Smooth muscle cell (in vitro differentiated cells): Measurements from ENCODE around the gene MRPS26. TPM values are rescaled to one million over a fixed set of nuclear protein-coding genes. Genes with fewer than 3 reads are reported as not detected.

Experiments used
- DNase-seq: peaks from one replicate; lab custom pipeline; 2025; ENCODE audit not compliant: unreplicated experiment; lab: John Stamatoyannopoulos, UW
- H2AFZ ChIP-seq: fragments of 200-600 bp; sonication (generic); 2 replicates; pipeline ENCODE4 v1.6.0; 2016; ENCODE audit warnings: antibody characterized with exemption, low read depth, mild to moderate bottlenecking
- H3F3A ChIP-seq: fragments of 200-600 bp; sonication (generic); 2 replicates; pipeline ENCODE4 v1.6.0; 2017; ENCODE audit warnings: antibody characterized with exemption, low read depth
- H3K27ac ChIP-seq: fragments of 200-600 bp; sonication (generic); 2 replicates; pipeline ENCODE4 v1.5.1; 2016; ENCODE audit warnings: low read depth, mild to moderate bottlenecking
- H3K27me3 ChIP-seq: fragments of 200-600 bp; sonication (generic); 2 replicates; pipeline ENCODE4 v1.6.1; 2016; ENCODE audit warnings: low read depth, mild to moderate bottlenecking
- H3K36me3 ChIP-seq: fragments of 200-600 bp; sonication (generic); 2 replicates; pipeline ENCODE4 v1.5.1; 2016; ENCODE audit warnings: low read depth
- H3K4me1 ChIP-seq: fragments of 200-600 bp; sonication (generic); 2 replicates; pipeline ENCODE4 v1.5.1; 2016; ENCODE audit warnings: low read depth
- H3K4me2 ChIP-seq: fragments of 200-600 bp; sonication (generic); 2 replicates; pipeline ENCODE4 v1.6.0; 2016; ENCODE audit warnings: mild to moderate bottlenecking
- H3K4me3 ChIP-seq: fragments of 200-600 bp; sonication (generic); 2 replicates; pipeline ENCODE4 v1.5.1; 2016; ENCODE audit warnings: mild to moderate bottlenecking
- H3K79me2 ChIP-seq: fragments of 200-600 bp; sonication (generic); 2 replicates; pipeline ENCODE4 v1.6.0; 2016; ENCODE audit warnings: low read depth, mild to moderate bottlenecking
- H3K9ac ChIP-seq: fragments of 200-600 bp; sonication (generic); 2 replicates; pipeline ENCODE4 v1.6.0; 2016; ENCODE audit warnings: low read depth
- H3K9me3 ChIP-seq: fragments of 200-600 bp; sonication (generic); replicated peaks from 2 replicates; pipeline ENCODE4 v1.5.1; 2016; ENCODE audit warnings: low read depth
- H4K20me1 ChIP-seq: fragments of 200-600 bp; sonication (generic); 2 replicates; pipeline ENCODE4 v1.6.0; 2016; ENCODE audit warnings: low read depth
- WGBS: methylation state at CpG from one replicate; pipeline ENCODE4 v1.1.7; 2016; ENCODE audit warnings: low lambda C conversion rate; 5-methylcytosine and 5-hydroxymethylcytosine counted together
- polyA plus RNA-seq: library from polyadenylated mRNA; unstranded; fragments of >200 nt; fragmentation: Nextera tagmentation; extraction: Ambion mirVana; gene quantifications from 2 replicates; pipeline ENCODE4 v1.2.1, GENCODE V29; 2016
- total RNA-seq: library from RNA; depleted of rRNA; stranded (reverse); fragments of >200 nt; gene quantifications from 2 replicates; pipeline ENCODE4 v1.2.3, GENCODE V29; 2014
- TF ChIP-seq, protein P1 (sequence below): fragments of 200-600 bp; sonication (generic); IDR thresholded peaks from 2 replicates; pipeline ENCODE4 v1.5.1; 2017; ENCODE audit warnings: borderline replicate concordance, mild to moderate bottlenecking, antibody characterized with exemption; ENCODE audit not compliant: insufficient read depth, poor library complexity, severe bottlenecking

The MRPS26 gene
- total RNA-seq, result 18.3 and 24.4 TPM in 2 replicates
- 62.9 and 79.6 TPM in 2 replicates for polyA plus RNA-seq

DNA sequence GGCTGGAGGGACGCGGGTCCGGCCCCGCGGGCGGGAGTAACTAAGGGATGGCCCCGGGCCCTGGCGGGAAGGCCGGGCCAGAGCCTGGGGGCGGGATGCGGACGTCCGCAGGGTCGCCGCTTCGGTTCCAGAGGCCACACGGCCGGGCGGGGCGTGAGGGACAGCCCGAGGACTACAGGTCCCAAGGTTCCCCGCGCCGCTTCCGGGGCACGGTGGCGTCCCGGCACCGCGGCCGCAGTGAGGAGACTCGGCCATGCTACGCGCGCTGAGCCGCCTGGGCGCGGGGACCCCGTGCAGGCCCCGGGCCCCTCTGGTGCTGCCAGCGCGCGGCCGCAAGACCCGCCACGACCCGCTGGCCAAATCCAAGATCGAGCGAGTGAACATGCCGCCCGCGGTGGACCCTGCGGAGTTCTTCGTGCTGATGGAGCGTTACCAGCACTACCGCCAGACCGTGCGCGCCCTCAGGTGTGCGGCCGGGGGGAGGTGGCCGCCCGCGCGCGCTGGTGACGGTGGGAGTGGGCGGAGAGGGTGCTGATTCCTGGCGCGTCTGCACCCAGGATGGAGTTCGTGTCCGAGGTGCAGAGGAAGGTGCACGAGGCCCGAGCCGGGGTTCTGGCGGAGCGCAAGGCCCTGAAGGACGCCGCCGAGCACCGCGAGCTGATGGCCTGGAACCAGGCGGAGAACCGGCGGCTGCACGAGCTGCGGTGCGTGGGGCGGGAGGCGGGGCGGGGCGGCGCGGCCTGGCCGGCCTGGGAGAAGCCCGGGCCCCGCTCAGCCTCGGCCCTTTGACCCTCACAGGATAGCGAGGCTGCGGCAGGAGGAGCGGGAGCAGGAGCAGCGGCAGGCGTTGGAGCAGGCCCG lies at the start of gene MRPS26:
Gene MRPS26 (plus strand): TSS at position 237 of the 861 bp plus-strand sequence. CDS start 17 bp downstream, at position 254.
- peak within 1 kb of the TSS; percentile 81 for H3K27ac ChIP-seq
- H2AFZ ChIP-seq, result peak within 1 kb of the TSS; percentile 49
- peaks cover 13% of the 10 kb centered on the region for H3K79me2 ChIP-seq
- H3K4me3 ChIP-seq, result peak within 1 kb of the TSS; percentile 98
- WGBS, result under 1% methylated on average over 93 of the region's 104 CpGs
- H3K27me3 ChIP-seq, result no peaks in the 10 kb centered on the region
- H3K36me3 ChIP-seq, result no peaks in the 10 kb centered on the region
- no peaks in the 10 kb centered on the region for H3K9me3 ChIP-seq
- peak within 1 kb of the TSS; percentile 78 for H3K9ac ChIP-seq
- H3K4me1 ChIP-seq, result no peaks in the 10 kb centered on the region
- no peaks in the 10 kb centered on the region for H3F3A ChIP-seq
- no peaks in the 10 kb centered on the region for H4K20me1 ChIP-seq
- TF ChIP-seq, protein P1, sequence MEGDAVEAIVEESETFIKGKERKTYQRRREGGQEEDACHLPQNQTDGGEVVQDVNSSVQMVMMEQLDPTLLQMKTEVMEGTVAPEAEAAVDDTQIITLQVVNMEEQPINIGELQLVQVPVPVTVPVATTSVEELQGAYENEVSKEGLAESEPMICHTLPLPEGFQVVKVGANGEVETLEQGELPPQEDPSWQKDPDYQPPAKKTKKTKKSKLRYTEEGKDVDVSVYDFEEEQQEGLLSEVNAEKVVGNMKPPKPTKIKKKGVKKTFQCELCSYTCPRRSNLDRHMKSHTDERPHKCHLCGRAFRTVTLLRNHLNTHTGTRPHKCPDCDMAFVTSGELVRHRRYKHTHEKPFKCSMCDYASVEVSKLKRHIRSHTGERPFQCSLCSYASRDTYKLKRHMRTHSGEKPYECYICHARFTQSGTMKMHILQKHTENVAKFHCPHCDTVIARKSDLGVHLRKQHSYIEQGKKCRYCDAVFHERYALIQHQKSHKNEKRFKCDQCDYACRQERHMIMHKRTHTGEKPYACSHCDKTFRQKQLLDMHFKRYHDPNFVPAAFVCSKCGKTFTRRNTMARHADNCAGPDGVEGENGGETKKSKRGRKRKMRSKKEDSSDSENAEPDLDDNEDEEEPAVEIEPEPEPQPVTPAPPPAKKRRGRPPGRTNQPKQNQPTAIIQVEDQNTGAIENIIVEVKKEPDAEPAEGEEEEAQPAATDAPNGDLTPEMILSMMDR, result no peak
- peak; percentile 95 for DNase-seq
- H3K4me2 ChIP-seq, result peak within 1 kb of the TSS; percentile 97

DNA sequence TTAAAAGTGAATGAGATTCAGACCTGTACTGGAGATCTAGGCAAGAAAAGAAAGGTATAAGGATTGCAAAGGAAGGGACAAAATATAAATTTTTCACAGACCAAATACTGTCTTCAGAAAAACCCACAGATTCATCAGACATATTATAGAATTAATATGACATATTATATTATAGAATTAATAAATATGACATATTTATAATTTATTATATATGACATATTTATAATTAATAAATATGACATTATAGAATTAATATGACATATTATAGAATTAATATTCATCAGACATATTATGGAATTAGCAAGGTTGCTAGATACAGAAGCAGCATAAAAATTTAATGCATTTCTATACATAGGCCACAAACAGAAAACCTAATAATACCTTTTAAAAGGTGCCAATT lies 47.1 kb upstream of the MRPS26 start:
- no peaks in the 10 kb centered on the region for H3K36me3 ChIP-seq
- H3K9ac ChIP-seq, result no peak overlapping the region
- peaks cover 4% of the 10 kb centered on the region for H3F3A ChIP-seq
- H4K20me1 ChIP-seq, result no peaks in the 10 kb centered on the region
- no peak overlapping the region for H2AFZ ChIP-seq
- H3K9me3 ChIP-seq, result no peaks in the 10 kb centered on the region
- H3K4me3 ChIP-seq, result no peak overlapping the region
- H3K79me2 ChIP-seq, result no peaks in the 10 kb centered on the region
- H3K4me2 ChIP-seq, result no peak overlapping the region
- no peaks in the 10 kb centered on the region for H3K27me3 ChIP-seq
- no peak overlapping the region for H3K27ac ChIP-seq
- no peaks in the 10 kb centered on the region for H3K4me1 ChIP-seq
- DNase-seq, result no peak
- TF ChIP-seq, protein P1, result no peak

GRCh38 chr20:3000852-3001523 lies 44.9 kb upstream of the MRPS26 start:
- no peaks in the 10 kb centered on the region for H3K79me2 ChIP-seq
- TF ChIP-seq, protein P1, result peak; percentile 54
- WGBS, result 42% methylated on average over 7 of the region's 7 CpGs
- H4K20me1 ChIP-seq, result no peaks in the 10 kb centered on the region
- no peak for DNase-seq
- H3K9me3 ChIP-seq, result no peaks in the 10 kb centered on the region
- H3K4me2 ChIP-seq, result no peak overlapping the region
- no peaks in the 10 kb centered on the region for H3K4me1 ChIP-seq
- peaks cover 4% of the 10 kb centered on the region for H3F3A ChIP-seq
- H3K36me3 ChIP-seq, result no peaks in the 10 kb centered on the region
- H3K9ac ChIP-seq, result no peak overlapping the region
- no peak overlapping the region for H3K27ac ChIP-seq
- H2AFZ ChIP-seq, result no peak overlapping the region
- H3K4me3 ChIP-seq, result no peak overlapping the region
- H3K27me3 ChIP-seq, result no peaks in the 10 kb centered on the region
